SW 1271 (cell line): ENCODE measurements around the gene COQ8A.

Experiments
- DNase-seq, 2 experiments: peaks; one replicate each; lab custom pipeline; 2025; lab: John Stamatoyannopoulos, UW

Gene COQ8A

GRCh38 chr1:226974544-226975258, 34.6 kb downstream of the COQ8A start:
- no peak for DNase-seq

- no peak for DNase-seq
Measured at GRCh38 chr1:226975259-226976250, 35.5 kb downstream of the COQ8A start.

GRCh38 chr1:226976276-226976977, 36.3 kb downstream of the COQ8A start:
- no peak for DNase-seq

GRCh38 chr1:226976978-226977642, 37.0 kb downstream of the COQ8A start:
- no peak for DNase-seq

GRCh38 chr1:226977643-226978431, 37.7 kb downstream of the COQ8A start:
- no peak for DNase-seq

GRCh38 chr1:226978432-226979114, 38.5 kb downstream of the COQ8A start:
- no peak for DNase-seq

- DNase-seq = no peak
Measured at GRCh38 chr1:226979115-226979516, 39.0 kb downstream of the COQ8A start.

GRCh38 chr1:226979517-226980121, 39.5 kb downstream of the COQ8A start:
- no peak for DNase-seq

GRCh38 chr1:226980122-226980560, 40.0 kb downstream of the COQ8A start:
- no peak for DNase-seq

GRCh38 chr1:226980565-226981385, 40.7 kb downstream of the COQ8A start:
- DNase-seq = no peak

- DNase-seq = no peak
Measured at GRCh38 chr1:226981386-226981817, 41.3 kb downstream of the COQ8A start.

GRCh38 chr1:226981838-226982237, 41.7 kb downstream of the COQ8A start:
- DNase-seq = no peak

GRCh38 chr1:226982451-226983177, 42.5 kb downstream of the COQ8A start:
- no peak for DNase-seq

- DNase-seq = no peak
Measured at GRCh38 chr1:226983247-226983991, 43.3 kb downstream of the COQ8A start.

- no peak for DNase-seq
Measured at GRCh38 chr1:226983992-226984364, 43.9 kb downstream of the COQ8A start.

- DNase-seq = no peak
Measured at GRCh38 chr1:226984521-226985238, 44.6 kb downstream of the COQ8A start.
